Fibroblast of the aortic adventitia (primary cell): Measurements from ENCODE around the gene GAPDH. TPM values are rescaled to one million over a fixed set of nuclear protein-coding genes. Genes with fewer than 3 reads are reported as not detected.

ENCODE experiments used
- DNase-seq: peaks from one replicate; pipeline ENCODE4 v3.0.0-alpha.2; 2010; ENCODE audit warnings: low read depth
- H3K4me3 ChIP-seq: 2 replicates; pipeline ENCODE4 v1.5.1; 2011; ENCODE audit warnings: low read depth, mild to moderate bottlenecking, control low read depth, low read length, moderate library complexity
- total RNA-seq: library from RNA; depleted of rRNA; stranded (reverse); fragments of >200 nt; gene quantifications from 2 replicates; pipeline ENCODE4 v1.2.3, GENCODE V29; 2012; ENCODE audit warnings: low replicate concordance
- TF ChIP-seq, protein P1 (sequence below): IDR thresholded peaks from 2 replicates; pipeline ENCODE4 v1.5.1; 2011; ENCODE audit warnings: mild to moderate bottlenecking, low read length, control low read depth, inconsistent platforms; ENCODE audit not compliant: insufficient read depth

Gene GAPDH
- total RNA-seq, 1 donor = 5,776 TPM

- TF ChIP-seq, protein P1, sequence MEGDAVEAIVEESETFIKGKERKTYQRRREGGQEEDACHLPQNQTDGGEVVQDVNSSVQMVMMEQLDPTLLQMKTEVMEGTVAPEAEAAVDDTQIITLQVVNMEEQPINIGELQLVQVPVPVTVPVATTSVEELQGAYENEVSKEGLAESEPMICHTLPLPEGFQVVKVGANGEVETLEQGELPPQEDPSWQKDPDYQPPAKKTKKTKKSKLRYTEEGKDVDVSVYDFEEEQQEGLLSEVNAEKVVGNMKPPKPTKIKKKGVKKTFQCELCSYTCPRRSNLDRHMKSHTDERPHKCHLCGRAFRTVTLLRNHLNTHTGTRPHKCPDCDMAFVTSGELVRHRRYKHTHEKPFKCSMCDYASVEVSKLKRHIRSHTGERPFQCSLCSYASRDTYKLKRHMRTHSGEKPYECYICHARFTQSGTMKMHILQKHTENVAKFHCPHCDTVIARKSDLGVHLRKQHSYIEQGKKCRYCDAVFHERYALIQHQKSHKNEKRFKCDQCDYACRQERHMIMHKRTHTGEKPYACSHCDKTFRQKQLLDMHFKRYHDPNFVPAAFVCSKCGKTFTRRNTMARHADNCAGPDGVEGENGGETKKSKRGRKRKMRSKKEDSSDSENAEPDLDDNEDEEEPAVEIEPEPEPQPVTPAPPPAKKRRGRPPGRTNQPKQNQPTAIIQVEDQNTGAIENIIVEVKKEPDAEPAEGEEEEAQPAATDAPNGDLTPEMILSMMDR = no peak
- no peak overlapping the region for H3K4me3 ChIP-seq
- DNase-seq = no peak
These were observed 12.1 kb upstream of the GAPDH start for GRCh38 chr12:6522193-6522592.

DNA sequence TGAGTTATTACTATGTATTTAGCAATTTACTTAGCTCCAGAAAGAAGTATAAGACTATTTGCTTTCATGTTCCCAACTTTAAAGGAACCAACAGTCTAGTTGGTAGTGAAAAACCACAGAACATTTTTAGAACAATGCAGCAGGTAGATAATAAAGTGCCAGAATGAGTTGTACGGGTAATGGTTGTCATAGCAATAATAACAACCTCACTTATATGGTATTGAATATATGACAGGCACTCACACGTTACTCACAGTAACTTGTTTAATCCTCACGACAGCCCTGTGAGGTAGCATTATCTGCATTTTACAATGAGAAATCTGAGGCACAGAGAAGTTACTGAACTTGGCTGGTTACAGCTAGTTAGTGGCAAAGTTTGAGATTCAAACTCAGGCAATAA lies 10.6 kb upstream of the GAPDH start:
- no peak overlapping the region for H3K4me3 ChIP-seq
- TF ChIP-seq, protein P1 = no peak
- no peak for DNase-seq

DNA sequence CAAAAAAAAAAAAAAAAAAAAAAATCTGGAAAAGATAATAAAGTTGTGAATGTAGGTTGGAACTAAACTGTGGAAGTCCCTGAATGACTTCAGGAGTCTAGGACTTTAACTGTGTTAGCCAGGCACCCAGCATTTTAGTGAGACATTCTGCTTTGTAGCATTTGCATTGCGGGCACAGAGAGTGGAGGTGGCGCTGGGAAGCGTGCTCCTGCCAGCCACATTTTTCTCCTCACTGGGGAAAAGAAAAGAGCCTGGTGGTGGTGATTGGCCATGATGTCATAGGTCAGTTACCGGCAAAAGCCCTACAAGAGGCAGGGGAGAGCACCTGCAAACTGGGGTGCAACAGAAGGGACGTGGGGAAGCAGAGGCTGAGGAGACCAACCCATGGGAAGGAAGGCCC lies 9.7 kb upstream of the GAPDH start:
- no peak overlapping the region for H3K4me3 ChIP-seq
- TF ChIP-seq, protein P1 = no peak
- no peak for DNase-seq

DNA sequence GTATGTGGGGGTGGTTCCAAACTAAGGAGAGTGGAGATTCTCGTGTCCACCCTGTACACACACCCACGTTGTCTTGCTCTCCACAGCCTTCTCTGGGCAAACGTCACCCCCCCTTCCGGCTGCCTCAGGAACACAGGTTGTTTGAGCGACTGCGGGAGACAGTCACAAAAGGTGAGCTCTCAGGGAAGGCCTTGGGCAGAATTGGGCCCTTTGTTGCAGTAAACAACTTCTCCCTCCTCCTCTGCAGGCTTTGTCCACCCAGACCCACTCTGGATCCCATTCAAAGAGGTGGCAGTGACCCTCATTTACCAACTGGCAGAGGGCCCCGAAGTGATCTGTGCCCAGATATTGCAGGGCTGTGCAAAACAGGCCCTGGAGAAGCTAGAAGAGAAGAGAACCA lies 8.1 kb upstream of the GAPDH start:
- DNase-seq = no peak
- H3K4me3 ChIP-seq = no peak overlapping the region
- TF ChIP-seq, protein P1 = no peak

DNA sequence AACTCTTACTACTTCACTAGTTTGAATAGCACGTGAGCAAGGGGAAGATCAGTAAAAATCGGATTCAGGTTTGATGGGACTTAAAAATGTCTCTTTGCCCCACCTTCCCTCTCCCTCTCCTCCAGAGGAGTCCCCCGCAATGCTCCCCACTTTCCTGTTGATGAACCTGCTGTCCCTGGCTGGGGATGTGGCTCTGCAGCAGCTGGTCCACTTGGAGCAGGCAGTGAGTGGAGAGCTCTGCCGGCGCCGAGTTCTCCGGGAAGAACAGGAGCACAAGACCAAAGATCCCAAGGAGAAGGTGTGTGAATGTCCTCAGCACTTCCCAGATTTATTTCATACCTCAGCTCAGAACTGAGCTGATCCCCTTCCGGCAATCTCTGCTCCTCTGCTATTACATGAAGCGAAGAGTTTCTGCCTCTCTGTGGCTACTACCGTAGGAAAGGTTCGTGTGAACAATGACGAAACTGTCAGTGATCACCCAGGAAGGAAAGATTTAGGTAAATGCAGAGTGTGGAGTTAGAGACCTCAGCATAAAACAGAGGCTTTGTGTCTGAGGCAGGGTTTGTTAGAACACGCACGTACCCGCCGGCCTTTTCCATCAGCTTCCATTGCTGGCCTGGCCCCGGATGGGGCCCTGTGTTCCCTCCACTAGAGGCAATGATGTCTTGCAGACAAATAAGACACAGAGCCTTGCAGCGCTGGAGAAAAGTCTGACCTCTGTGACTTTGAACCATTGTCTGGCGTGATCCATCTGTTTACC lies 7.4 kb upstream of the GAPDH start:
- no peak for DNase-seq
- no peak overlapping the region for H3K4me3 ChIP-seq
- TF ChIP-seq, protein P1 = no peak

GRCh38 chr12:6527711-6528110 lies 6.6 kb upstream of the GAPDH start:
- TF ChIP-seq, protein P1 = no peak
- H3K4me3 ChIP-seq = no peak overlapping the region
- DNase-seq = no peak
